GM12892 (cell line): ENCODE data around the gene RHBDL3.

Experiments used
- POLR2A ChIP-seq: IDR thresholded peaks from 2 replicates; pipeline ENCODE4 v1.6.1; 2011; ENCODE audit warnings: low read depth, low read length, control low read depth
- POLR2AphosphoS5 ChIP-seq: IDR thresholded peaks from 2 replicates; pipeline ENCODE4 v1.6.1; 2011; ENCODE audit warnings: low read depth, low read length, control low read depth
- TAF1 ChIP-seq: IDR thresholded peaks from 2 replicates; pipeline ENCODE4 v1.6.1; 2011; ENCODE audit warnings: low read depth, mild to moderate bottlenecking, control low read depth, low read length, borderline replicate concordance

DNA sequence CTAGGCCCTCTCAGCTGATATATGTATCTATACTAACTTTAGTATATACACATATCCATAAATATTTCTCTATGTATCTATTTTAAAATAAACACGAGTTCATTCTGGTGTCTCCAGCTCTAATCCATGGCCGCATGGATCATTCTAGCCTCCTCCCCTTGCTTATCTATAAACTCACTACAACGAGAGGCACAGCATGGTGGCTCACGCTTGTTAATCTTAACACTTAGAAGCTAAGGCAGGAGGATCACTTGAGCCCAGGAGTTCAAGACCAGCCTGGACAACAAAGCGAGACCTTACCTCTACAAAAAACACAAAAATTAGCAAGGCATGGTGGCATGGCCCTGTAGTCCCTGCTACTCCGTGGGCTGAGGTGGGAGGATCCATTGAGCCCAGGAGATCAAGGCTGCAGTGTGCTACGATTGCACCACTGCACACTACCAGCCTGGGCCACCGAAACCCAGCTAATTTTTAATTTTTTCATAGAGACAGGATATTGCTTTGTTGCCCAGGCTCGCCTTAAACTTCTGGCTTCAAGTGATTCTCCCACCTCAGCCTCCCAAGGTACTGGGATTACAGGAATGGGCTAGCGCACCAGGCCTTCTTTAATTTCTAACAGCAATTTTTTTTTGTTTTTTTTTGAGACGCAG lies 80.4 kb downstream of the RHBDL3 start:
- TF ChIP-seq POLR2A (no peak), POLR2AphosphoS5 (no peak), TAF1 (no peak)
